Muscle of back (tissue), 11 donors: ENCODE data around the gene HEPH. TPM values are rescaled to one million over a fixed set of nuclear protein-coding genes. Genes with fewer than 3 reads are reported as not detected.
"Not testable (repeated sequence)": the region's sequence is repeated elsewhere in the genome, so short reads cannot be mapped to it uniquely, and the experiment has no call there.

Experiments
- DNase-seq, 3 donors: peaks; one replicate each; pipeline versions ENCODE4 v3.0.0 to v3.0.0-alpha.2; 2013
- polyA plus RNA-seq, 10 donors: library from polyadenylated mRNA; unstranded; fragments of 120-200 nt; gene quantifications; one replicate each; pipeline ENCODE4 v1.2.1, GENCODE V29; 2013; ENCODE audit not compliant: insufficient read length in 10 of 10

Gene HEPH
- polyA plus RNA-seq, 10 donors: 4.9 to 15.2 (median 9.1) TPM

- no peak for DNase-seq
These were observed 57.8 kb downstream of the HEPH start for GRCh38 chrX:66221856-66222255.

GRCh38 chrX:66232296-66232695 is 68.2 kb downstream of the HEPH start:
- no peak for DNase-seq

- no peak for DNase-seq
These were observed 69.2 kb downstream of the HEPH start for GRCh38 chrX:66233209-66233608.

- DNase-seq: not testable (repeated sequence)
These were observed 69.9 kb downstream of the HEPH start for GRCh38 chrX:66233904-66234303.

- no peak for DNase-seq
These were observed 91.4 kb downstream of the HEPH start for GRCh38 chrX:66255359-66255967.

GRCh38 chrX:66262807-66263206 is 98.8 kb downstream of the HEPH start:
- no peak for DNase-seq

Other genes starting within 250 kb of the HEPH start
- 10 to 100 TPM; 11.3 to 22.3 (median 14.9) TPM for gene VSIG4, start 124.2 kb upstream of the HEPH start, polyA plus RNA-seq